T follicular helper cell (primary cell): Measurements from ENCODE around the gene CFAP99.

Experiments
- DNase-seq: peaks from one replicate; pipeline ENCODE4 v3.0.0-alpha.2; 2020; ENCODE audit warnings: low read depth

CFAP99 gene

GRCh38 chr4:2503809-2504208, 85.1 kb downstream of the CFAP99 start:
- DNase-seq = no peak

GRCh38 chr4:2507259-2507658, 88.5 kb downstream of the CFAP99 start:
- no peak for DNase-seq

GRCh38 chr4:2507855-2508254, 89.1 kb downstream of the CFAP99 start:
- DNase-seq = no peak

GRCh38 chr4:2510351-2511259, 91.8 kb downstream of the CFAP99 start:
- no peak for DNase-seq

GRCh38 chr4:2511645-2512131, 92.9 kb downstream of the CFAP99 start:
- DNase-seq = no peak
